B cell (primary cell): ENCODE measurements around the gene GNPDA2. TPM values are rescaled to one million over a fixed set of nuclear protein-coding genes. Genes with fewer than 3 reads are reported as not detected.

ENCODE experiments used
- ATAC-seq: fragments of 200-7000 bp; cut with Tn5 transposase; one replicate; pipeline ENCODE4 v1.10.0; 2021; ENCODE audit warnings: low read depth, mild to moderate bottlenecking, moderate number of reproducible peaks, moderate library complexity
- CTCF ChIA-PET: fragments of 350-600 bp; sonication (Branson Sonifier 250); formaldehyde crosslinking; loops from one replicate; lab custom pipeline; 2021; ENCODE audit warnings: antibody characterized with exemption, inconsistent platforms; lab: Charles Lee
- POLR2A ChIA-PET: fragments of 350-600 bp; sonication (Branson Sonifier 250); formaldehyde crosslinking; loops from one replicate; lab custom pipeline; 2021; ENCODE audit warnings: antibody characterized with exemption; lab: Charles Lee
- DNase-seq: peaks from one replicate; pipeline ENCODE4 v3.0.0; 2013
- H2AFZ ChIP-seq: 2 replicates; pipeline ENCODE4 v1.6.1; 2012; ENCODE audit warnings: mild to moderate bottlenecking, low read depth, low read length; ENCODE audit not compliant: insufficient read depth, poor library complexity, severe bottlenecking
- H3K27ac ChIP-seq, 2 donors: 1 replicate in 1 of 2; 2 replicates in 1 of 2; pipeline ENCODE4 v1.5.1; 2012 to 2013; ENCODE audit warnings: low read length in 2 of 2, mild to moderate bottlenecking in 2 of 2, moderate library complexity in 1 of 2
- H3K27me3 ChIP-seq, 4 experiments: fragments of 200-600 bp in 1 of 4; sonication (generic) in 1 of 4; replicated peaks in 1 of 4; 1 replicate in 2 of 4; 2 replicates in 2 of 4; pipeline versions ENCODE4 v1.6.1 to v1.7.0; 2013 to 2016; ENCODE audit warnings: low read length in 3 of 4, mild to moderate bottlenecking in 2 of 4, mixed read lengths in 1 of 4, moderate library complexity in 1 of 4; ENCODE audit not compliant: insufficient read depth in 4 of 4, control insufficient read depth in 3 of 4; ENCODE audit errors: control extremely low read depth in 1 of 4
- H3K36me3 ChIP-seq, 2 experiments: replicated peaks in 1 of 2; 1 replicate in 1 of 2; 2 replicates in 1 of 2; pipeline versions ENCODE4 v1.6.1 to v1.7.1; 2013; ENCODE audit warnings: low read length in 1 of 2; ENCODE audit not compliant: insufficient read depth in 2 of 2, control insufficient read depth in 1 of 2; ENCODE audit errors: control extremely low read depth in 1 of 2, extremely low read depth in 1 of 2
- H3K4me1 ChIP-seq, 2 donors: fragments of 200-600 bp in 1 of 2; sonication (generic) in 1 of 2; 1 replicate in 1 of 2; 2 replicates in 1 of 2; pipeline versions ENCODE4 v1.5.1 to v1.6.1; 2013 to 2017; ENCODE audit warnings: low read length in 2 of 2; ENCODE audit not compliant: control insufficient read depth in 2 of 2, insufficient read depth in 2 of 2
- H3K4me2 ChIP-seq: replicated peaks from 2 replicates; pipeline ENCODE3; 2012; ENCODE audit warnings: mild to moderate bottlenecking, low read depth, low read length; ENCODE audit not compliant: poor library complexity, severe bottlenecking
- H3K4me3 ChIP-seq, 5 experiments: fragments of 200-600 bp in 1 of 5; sonication (generic) in 1 of 5; 1 replicate in 3 of 5; 2 replicates in 2 of 5; pipeline versions ENCODE4 v1.5.1 to v1.7.0; 2011 to 2016; ENCODE audit warnings: low read length in 4 of 5, mild to moderate bottlenecking in 4 of 5, low read depth in 2 of 5, control low read depth in 1 of 5, moderate library complexity in 1 of 5; ENCODE audit not compliant: insufficient read depth in 1 of 5; ENCODE audit errors: control extremely low read depth in 1 of 5, extremely low read depth in 1 of 5
- H3K79me2 ChIP-seq: fragments of 200-600 bp; sonication (generic); one replicate; pipeline ENCODE4 v1.6.0; 2016; ENCODE audit warnings: low read length; ENCODE audit not compliant: control insufficient read depth, insufficient read depth
- H3K9ac ChIP-seq: fragments of 200-600 bp; sonication (generic); 2 replicates; pipeline ENCODE4 v1.6.1; 2017; ENCODE audit warnings: mild to moderate bottlenecking, low read length, moderate library complexity
- H3K9me3 ChIP-seq, 3 donors: one replicate each; pipeline versions ENCODE4 v1.6.1 to v1.7.1; 2013; ENCODE audit warnings: low read length in 2 of 3; ENCODE audit not compliant: control insufficient read depth in 2 of 3, insufficient read depth in 1 of 3; ENCODE audit errors: control extremely low read depth in 1 of 3
- H4K20me1 ChIP-seq: 2 replicates; pipeline ENCODE4 v1.6.0; 2012; ENCODE audit warnings: mild to moderate bottlenecking, low read length; ENCODE audit not compliant: insufficient read depth, control insufficient read depth, poor library complexity, severe bottlenecking
- H3K27ac Mint-ChIP-seq: one replicate; pipeline ENCODE4 v1.8.0; 2021; ENCODE audit warnings: mixed read lengths
- H3K27me3 Mint-ChIP-seq: one replicate; pipeline ENCODE4 v1.8.0; 2021; ENCODE audit warnings: mixed read lengths
- H3K4me1 Mint-ChIP-seq: one replicate; pipeline ENCODE4 v1.8.0; 2021; ENCODE audit warnings: mixed read lengths
- H3K4me3 Mint-ChIP-seq: one replicate; pipeline ENCODE4 v1.8.0; 2021; ENCODE audit warnings: mixed read lengths
- H3K9me3 Mint-ChIP-seq: one replicate; pipeline ENCODE4 v1.8.0; 2022; ENCODE audit warnings: mixed read lengths; ENCODE audit not compliant: insufficient read depth
- EZH2 ChIP-seq: IDR thresholded peaks from 2 replicates; pipeline ENCODE4 v1.6.1; 2012; ENCODE audit warnings: borderline replicate concordance, low read depth, mild to moderate bottlenecking, moderate library complexity, low read length; ENCODE audit not compliant: insufficient read depth, poor library complexity, severe bottlenecking
- WGBS: methylation state at CpG from one replicate; pipeline ENCODE4 v1.1.5; 2013; ENCODE audit warnings: missing lambda C conversion rate; ENCODE audit not compliant: insufficient coverage; 5-methylcytosine and 5-hydroxymethylcytosine counted together
- intact Hi-C: fragments of 100-400 bp; cut with micrococcal nuclease; formaldehyde crosslinking; loops from one replicate; pipeline ENCODE4 v1.10.0; 2022
- polyA plus RNA-seq: library from polyadenylated mRNA; depleted of rRNA; stranded (reverse); fragments of >200 nt; gene quantifications from 2 replicates; pipeline ENCODE4 v1.2.3, GENCODE V29; 2012
- total RNA-seq, 2 donors: library from RNA; stranded (reverse); fragments of 120-200 nt in 1 of 2; gene quantifications; 1 replicate in 1 of 2; 2 replicates in 1 of 2; pipeline versions ENCODE4 v1.2.3 to v1.2.4, GENCODE V29; 2013 to 2022
- TF ChIP-seq, protein P1 (sequence below): fragments of 200-600 bp; IDR thresholded peaks from one replicate; pipeline ENCODE4 v1.8.0; 2022; ENCODE audit warnings: antibody characterized with exemption, mild to moderate bottlenecking

GNPDA2 gene
- total and polyA plus RNA-seq, 2 donors (not counting 1 experiment from before 2014, with no cell fraction given): 8.1 to 15.5 TPM

GRCh38 chr4:44756559-44756958 is 30.2 kb upstream of the GNPDA2 start:
- Histone ChIP-seq H3K9me3 (no peaks in the 10 kb centered on the region), H4K20me1 (no peaks in the 10 kb centered on the region), H2AFZ (no peak overlapping the region), H3K4me2 (no peak overlapping the region), H3K27ac (no peak overlapping the region), H3K4me3 (no peak overlapping the region), H3K36me3 (no peaks in the 10 kb centered on the region), H3K79me2 (no peaks in the 10 kb centered on the region), H3K4me1 (peaks cover 0 to 3% of the 10 kb centered on the region in 2 donors), H3K27me3 (peaks cover 0 to 16% (median 3%) of the 10 kb centered on the region in 4 experiments), H3K9ac (no peak overlapping the region)
- intact Hi-C loops: no loop called here
- ATAC-seq (no peak), DNase-seq (no peak)
- Mint-ChIP-seq H3K27me3 (peaks cover 18% of the 10 kb centered on the region), H3K4me1 (no peaks in the 10 kb centered on the region), H3K4me3 (no peak overlapping the region), H3K9me3 (no peaks in the 10 kb centered on the region), H3K27ac (no peak overlapping the region)
- ChIA-PET POLR2A (no interaction called here), CTCF (interaction anchor here (0.6 kb wide), 1 partner anchor 174 kb away, joined by 3 read pairs; no protein-coding TSS in a partner anchor)
- WGBS: no CpG with 5 or more reads among the region's 2 CpGs
- TF ChIP-seq, protein P1, sequence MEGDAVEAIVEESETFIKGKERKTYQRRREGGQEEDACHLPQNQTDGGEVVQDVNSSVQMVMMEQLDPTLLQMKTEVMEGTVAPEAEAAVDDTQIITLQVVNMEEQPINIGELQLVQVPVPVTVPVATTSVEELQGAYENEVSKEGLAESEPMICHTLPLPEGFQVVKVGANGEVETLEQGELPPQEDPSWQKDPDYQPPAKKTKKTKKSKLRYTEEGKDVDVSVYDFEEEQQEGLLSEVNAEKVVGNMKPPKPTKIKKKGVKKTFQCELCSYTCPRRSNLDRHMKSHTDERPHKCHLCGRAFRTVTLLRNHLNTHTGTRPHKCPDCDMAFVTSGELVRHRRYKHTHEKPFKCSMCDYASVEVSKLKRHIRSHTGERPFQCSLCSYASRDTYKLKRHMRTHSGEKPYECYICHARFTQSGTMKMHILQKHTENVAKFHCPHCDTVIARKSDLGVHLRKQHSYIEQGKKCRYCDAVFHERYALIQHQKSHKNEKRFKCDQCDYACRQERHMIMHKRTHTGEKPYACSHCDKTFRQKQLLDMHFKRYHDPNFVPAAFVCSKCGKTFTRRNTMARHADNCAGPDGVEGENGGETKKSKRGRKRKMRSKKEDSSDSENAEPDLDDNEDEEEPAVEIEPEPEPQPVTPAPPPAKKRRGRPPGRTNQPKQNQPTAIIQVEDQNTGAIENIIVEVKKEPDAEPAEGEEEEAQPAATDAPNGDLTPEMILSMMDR: no peak
- no peak for TF ChIP-seq EZH2

DNA sequence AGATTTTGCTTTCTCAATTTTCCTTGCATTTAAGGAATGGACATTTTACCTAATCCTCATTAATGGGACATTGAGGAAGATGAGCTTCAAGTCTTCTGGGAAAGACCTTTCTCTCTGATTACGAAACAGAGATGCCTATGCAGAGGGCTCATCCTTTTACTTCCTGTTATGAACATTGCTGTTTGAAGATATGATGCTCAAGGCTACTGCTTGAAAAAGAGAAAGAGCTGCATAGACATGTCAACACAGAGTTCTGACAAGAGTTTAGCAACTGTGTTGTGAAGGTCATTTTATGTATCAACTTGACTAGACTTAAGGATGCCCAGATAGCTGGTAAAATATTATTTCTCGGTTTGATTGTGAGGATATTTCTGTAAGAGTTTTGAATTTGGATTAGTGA is 13.8 kb upstream of the GNPDA2 start:
- peaks cover 5 to 13% of the 10 kb centered on the region in 2 donors for H3K4me1 ChIP-seq
- WGBS: 88% methylated on average over 1 of the region's 2 CpGs
- H3K9ac ChIP-seq: no peak overlapping the region
- no peak overlapping the region for H3K4me2 ChIP-seq
- no peak overlapping the region for H2AFZ ChIP-seq
- Mint-ChIP-seq H3K9me3 (no peaks in the 10 kb centered on the region), H3K4me1 (peaks cover 10% of the 10 kb centered on the region), H3K27me3 (peaks cover 12% of the 10 kb centered on the region), H3K27ac (no peak overlapping the region), H3K4me3 (no peak overlapping the region)
- no peaks in the 10 kb centered on the region for H4K20me1 ChIP-seq
- TF ChIP-seq, protein P1: no peak
- TF ChIP-seq EZH2: no peak
- intact Hi-C loops: no loop called here
- DNase-seq: no peak
- ChIA-PET POLR2A (no interaction called here), CTCF (interaction anchor here (1.4 to 1.6 kb wide), 2 partner anchors 9 to 20 kb away, joined by 4 to 7 read pairs; no protein-coding TSS in a partner anchor)
- no peaks in the 10 kb centered on the region for H3K9me3 ChIP-seq
- H3K27ac ChIP-seq: no peak overlapping the region
- H3K36me3 ChIP-seq: no peaks in the 10 kb centered on the region
- H3K4me3 ChIP-seq: no peak overlapping the region
- no peaks in the 10 kb centered on the region for H3K79me2 ChIP-seq
- no peak for ATAC-seq
- peaks cover 0 to 4% (median 2%) of the 10 kb centered on the region in 4 experiments for H3K27me3 ChIP-seq
